Smooth muscle cell (in vitro differentiated cells): ENCODE measurements around the gene RIC1. TPM values are rescaled to one million over a fixed set of nuclear protein-coding genes. Genes with fewer than 3 reads are reported as not detected.

Source experiments
- DNase-seq: peaks from one replicate; lab custom pipeline; 2025; ENCODE audit not compliant: unreplicated experiment; lab: John Stamatoyannopoulos, UW
- H2AFZ ChIP-seq: fragments of 200-600 bp; sonication (generic); 2 replicates; pipeline ENCODE4 v1.6.0; 2016; ENCODE audit warnings: antibody characterized with exemption, low read depth, mild to moderate bottlenecking
- H3F3A ChIP-seq: fragments of 200-600 bp; sonication (generic); 2 replicates; pipeline ENCODE4 v1.6.0; 2017; ENCODE audit warnings: antibody characterized with exemption, low read depth
- H3K27ac ChIP-seq: fragments of 200-600 bp; sonication (generic); 2 replicates; pipeline ENCODE4 v1.5.1; 2016; ENCODE audit warnings: low read depth, mild to moderate bottlenecking
- H3K27me3 ChIP-seq: fragments of 200-600 bp; sonication (generic); 2 replicates; pipeline ENCODE4 v1.6.1; 2016; ENCODE audit warnings: low read depth, mild to moderate bottlenecking
- H3K36me3 ChIP-seq: fragments of 200-600 bp; sonication (generic); 2 replicates; pipeline ENCODE4 v1.5.1; 2016; ENCODE audit warnings: low read depth
- H3K4me1 ChIP-seq: fragments of 200-600 bp; sonication (generic); 2 replicates; pipeline ENCODE4 v1.5.1; 2016; ENCODE audit warnings: low read depth
- H3K4me2 ChIP-seq: fragments of 200-600 bp; sonication (generic); 2 replicates; pipeline ENCODE4 v1.6.0; 2016; ENCODE audit warnings: mild to moderate bottlenecking
- H3K4me3 ChIP-seq: fragments of 200-600 bp; sonication (generic); 2 replicates; pipeline ENCODE4 v1.5.1; 2016; ENCODE audit warnings: mild to moderate bottlenecking
- H3K79me2 ChIP-seq: fragments of 200-600 bp; sonication (generic); 2 replicates; pipeline ENCODE4 v1.6.0; 2016; ENCODE audit warnings: low read depth, mild to moderate bottlenecking
- H3K9ac ChIP-seq: fragments of 200-600 bp; sonication (generic); 2 replicates; pipeline ENCODE4 v1.6.0; 2016; ENCODE audit warnings: low read depth
- H3K9me3 ChIP-seq: fragments of 200-600 bp; sonication (generic); replicated peaks from 2 replicates; pipeline ENCODE4 v1.5.1; 2016; ENCODE audit warnings: low read depth
- H4K20me1 ChIP-seq: fragments of 200-600 bp; sonication (generic); 2 replicates; pipeline ENCODE4 v1.6.0; 2016; ENCODE audit warnings: low read depth
- WGBS: methylation state at CpG from one replicate; pipeline ENCODE4 v1.1.7; 2016; ENCODE audit warnings: low lambda C conversion rate; 5-methylcytosine and 5-hydroxymethylcytosine counted together
- polyA plus RNA-seq: library from polyadenylated mRNA; unstranded; fragments of >200 nt; fragmentation: Nextera tagmentation; extraction: Ambion mirVana; gene quantifications from 2 replicates; pipeline ENCODE4 v1.2.1, GENCODE V29; 2016
- total RNA-seq: library from RNA; depleted of rRNA; stranded (reverse); fragments of >200 nt; gene quantifications from 2 replicates; pipeline ENCODE4 v1.2.3, GENCODE V29; 2014
- TF ChIP-seq, protein P1 (sequence below): fragments of 200-600 bp; sonication (generic); IDR thresholded peaks from 2 replicates; pipeline ENCODE4 v1.5.1; 2017; ENCODE audit warnings: borderline replicate concordance, mild to moderate bottlenecking, antibody characterized with exemption; ENCODE audit not compliant: insufficient read depth, poor library complexity, severe bottlenecking

The RIC1 gene
- total and polyA plus RNA-seq, 2 experiments from 2014 or later = 9.9 to 52.4 TPM

DNA sequence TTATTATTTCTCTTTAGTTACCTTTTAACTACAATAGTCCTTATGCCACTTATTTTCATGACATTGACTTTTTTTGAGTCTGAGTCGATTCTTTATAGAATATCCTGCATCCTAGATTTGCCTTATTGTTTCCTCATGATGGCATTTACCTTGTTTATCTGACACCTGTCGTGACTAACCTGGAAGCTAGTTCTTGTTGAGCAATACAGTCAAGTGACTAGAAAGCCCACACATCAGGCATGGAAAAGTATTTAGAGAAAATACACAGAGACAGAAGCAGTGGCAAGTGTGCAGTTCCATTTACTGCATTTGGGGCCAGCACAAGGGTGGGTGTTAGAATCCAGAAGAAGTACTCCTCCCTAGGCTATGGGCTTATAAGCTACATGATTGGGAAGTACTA is 106.2 kb downstream of the RIC1 start:
- no peaks in the 10 kb centered on the region for H3K9me3 ChIP-seq
- H2AFZ ChIP-seq = no peak overlapping the region
- H3K9ac ChIP-seq = no peak overlapping the region
- no peak overlapping the region for H3K4me2 ChIP-seq
- H4K20me1 ChIP-seq = peaks cover 5% of the 10 kb centered on the region
- 94% methylated on average over 2 of the region's 2 CpGs for WGBS
- peaks cover 18% of the 10 kb centered on the region for H3K36me3 ChIP-seq
- no peaks in the 10 kb centered on the region for H3K27me3 ChIP-seq
- no peak for DNase-seq
- H3K4me3 ChIP-seq = no peak overlapping the region
- TF ChIP-seq, protein P1, sequence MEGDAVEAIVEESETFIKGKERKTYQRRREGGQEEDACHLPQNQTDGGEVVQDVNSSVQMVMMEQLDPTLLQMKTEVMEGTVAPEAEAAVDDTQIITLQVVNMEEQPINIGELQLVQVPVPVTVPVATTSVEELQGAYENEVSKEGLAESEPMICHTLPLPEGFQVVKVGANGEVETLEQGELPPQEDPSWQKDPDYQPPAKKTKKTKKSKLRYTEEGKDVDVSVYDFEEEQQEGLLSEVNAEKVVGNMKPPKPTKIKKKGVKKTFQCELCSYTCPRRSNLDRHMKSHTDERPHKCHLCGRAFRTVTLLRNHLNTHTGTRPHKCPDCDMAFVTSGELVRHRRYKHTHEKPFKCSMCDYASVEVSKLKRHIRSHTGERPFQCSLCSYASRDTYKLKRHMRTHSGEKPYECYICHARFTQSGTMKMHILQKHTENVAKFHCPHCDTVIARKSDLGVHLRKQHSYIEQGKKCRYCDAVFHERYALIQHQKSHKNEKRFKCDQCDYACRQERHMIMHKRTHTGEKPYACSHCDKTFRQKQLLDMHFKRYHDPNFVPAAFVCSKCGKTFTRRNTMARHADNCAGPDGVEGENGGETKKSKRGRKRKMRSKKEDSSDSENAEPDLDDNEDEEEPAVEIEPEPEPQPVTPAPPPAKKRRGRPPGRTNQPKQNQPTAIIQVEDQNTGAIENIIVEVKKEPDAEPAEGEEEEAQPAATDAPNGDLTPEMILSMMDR = no peak
- no peaks in the 10 kb centered on the region for H3K4me1 ChIP-seq
- no peaks in the 10 kb centered on the region for H3F3A ChIP-seq
- H3K27ac ChIP-seq = no peak overlapping the region
- H3K79me2 ChIP-seq = no peaks in the 10 kb centered on the region

DNA sequence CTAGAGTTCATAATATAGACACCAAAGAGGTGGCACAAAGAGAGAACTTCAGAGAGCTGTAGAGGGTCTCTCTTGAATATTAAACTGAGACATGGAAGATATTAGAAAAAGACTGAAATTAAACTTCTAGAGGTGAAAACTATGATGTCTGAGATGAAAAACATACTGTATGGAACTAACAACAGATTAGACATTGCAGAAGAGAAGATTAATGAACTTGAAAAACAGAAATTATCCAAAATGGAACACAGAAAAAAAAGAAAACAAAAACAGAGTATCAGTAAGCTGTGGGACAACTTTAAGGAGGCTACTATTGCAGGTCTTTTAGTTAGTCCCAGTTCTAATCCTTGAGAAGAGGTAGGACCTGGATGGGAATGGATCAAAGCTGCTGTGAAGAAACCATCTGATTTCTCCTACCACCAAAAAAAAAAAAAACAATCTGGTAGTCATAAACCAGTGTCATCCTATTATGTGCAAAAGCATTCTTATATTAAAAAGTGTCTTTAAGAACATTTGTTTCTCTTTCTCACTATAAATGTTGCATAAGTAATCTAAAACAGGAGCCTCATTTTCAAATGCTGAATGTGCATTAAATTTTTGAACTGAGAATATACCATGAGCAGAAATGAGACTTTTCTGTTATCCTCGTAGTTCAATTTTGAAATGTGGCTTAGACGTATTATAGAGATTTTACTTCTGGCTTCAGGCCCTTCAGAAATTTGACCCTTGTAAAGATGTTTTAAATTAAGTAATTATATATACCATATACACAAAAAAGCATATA is 107.8 kb downstream of the RIC1 start:
- Histone ChIP-seq H3K9me3 (no peaks in the 10 kb centered on the region), H3K4me3 (no peak overlapping the region), H3K27me3 (no peaks in the 10 kb centered on the region), H4K20me1 (no peaks in the 10 kb centered on the region), H3K36me3 (peaks cover 18% of the 10 kb centered on the region), H3K27ac (no peak overlapping the region), H3K9ac (no peak overlapping the region), H3F3A (no peaks in the 10 kb centered on the region), H3K4me2 (no peak overlapping the region), H3K4me1 (no peaks in the 10 kb centered on the region), H2AFZ (no peak overlapping the region), H3K79me2 (no peaks in the 10 kb centered on the region)
- DNase-seq = no peak
- WGBS = 85% methylated on average over 2 of the region's 2 CpGs
- TF ChIP-seq, protein P1 = no peak

GRCh38 chr9:5743109-5743508 is 114.2 kb downstream of the RIC1 start:
- WGBS = 95% methylated on average over 3 of the region's 3 CpGs

More at GRCh38 chr9:5743109-5743508, 114.2 kb downstream of the RIC1 start:
- Histone ChIP-seq H3K27ac (no peak overlapping the region), H3K27me3 (no peaks in the 10 kb centered on the region), H3K36me3 (peaks cover 26% of the 10 kb centered on the region), H3K4me3 (no peak overlapping the region), H3K9ac (no peak overlapping the region), H3K4me1 (no peaks in the 10 kb centered on the region), H3K79me2 (no peaks in the 10 kb centered on the region), H3K9me3 (no peaks in the 10 kb centered on the region), H3F3A (no peaks in the 10 kb centered on the region), H4K20me1 (peaks cover 4% of the 10 kb centered on the region), H2AFZ (no peak overlapping the region), H3K4me2 (no peak overlapping the region)
- DNase-seq = no peak
- TF ChIP-seq, protein P1 = no peak
